ENCODE results near the gene FMN2.

Gene FMN2

DNA sequence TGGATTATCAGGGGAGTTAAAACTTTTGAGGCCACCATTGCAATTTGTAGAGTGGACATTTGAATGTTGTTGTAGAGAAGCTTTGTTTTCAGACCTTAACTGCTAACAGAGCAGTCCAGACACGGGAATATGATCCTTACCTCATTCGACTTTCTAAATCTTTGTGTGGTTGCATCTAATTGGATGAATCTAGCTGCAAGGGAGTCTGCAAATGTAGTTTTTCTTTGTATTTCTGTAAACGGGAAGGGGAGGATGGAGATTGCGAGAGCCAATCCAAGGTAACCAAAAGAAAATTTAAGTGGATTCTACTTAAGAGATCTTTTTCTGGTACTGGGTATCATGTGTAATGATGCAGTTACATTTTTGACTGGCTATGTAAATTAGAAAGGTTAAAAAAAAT is 110.2 kb downstream of the FMN2 start:
- no peak for DNase-seq

DNA sequence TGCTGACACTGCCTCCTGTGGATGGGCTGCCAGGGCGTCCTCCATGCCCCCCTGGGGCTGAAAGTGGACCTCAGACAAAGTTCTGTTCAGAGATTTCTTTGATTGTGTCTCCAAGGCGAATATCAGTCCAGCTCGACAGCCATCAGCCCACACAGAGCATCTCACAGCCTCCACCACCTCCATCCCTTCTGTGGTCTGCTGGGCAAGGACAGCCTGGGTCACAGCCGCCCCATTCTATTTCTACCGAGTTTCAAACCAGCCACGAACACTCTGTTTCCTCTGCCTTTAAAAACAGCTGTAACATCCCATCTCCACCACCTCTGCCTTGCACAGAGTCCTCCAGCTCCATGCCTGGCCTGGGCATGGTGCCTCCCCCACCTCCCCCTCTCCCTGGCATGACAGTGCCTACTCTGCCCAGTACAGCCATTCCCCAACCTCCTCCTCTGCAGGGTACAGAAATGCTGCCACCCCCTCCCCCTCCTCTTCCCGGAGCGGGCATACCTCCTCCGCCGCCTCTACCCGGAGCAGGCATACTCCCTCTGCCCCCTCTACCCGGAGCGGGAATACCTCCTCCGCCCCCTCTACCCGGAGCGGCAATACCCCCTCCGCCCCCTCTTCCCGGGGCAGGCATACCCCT is 115.5 kb downstream of the FMN2 start:
- no peak for DNase-seq

DNA sequence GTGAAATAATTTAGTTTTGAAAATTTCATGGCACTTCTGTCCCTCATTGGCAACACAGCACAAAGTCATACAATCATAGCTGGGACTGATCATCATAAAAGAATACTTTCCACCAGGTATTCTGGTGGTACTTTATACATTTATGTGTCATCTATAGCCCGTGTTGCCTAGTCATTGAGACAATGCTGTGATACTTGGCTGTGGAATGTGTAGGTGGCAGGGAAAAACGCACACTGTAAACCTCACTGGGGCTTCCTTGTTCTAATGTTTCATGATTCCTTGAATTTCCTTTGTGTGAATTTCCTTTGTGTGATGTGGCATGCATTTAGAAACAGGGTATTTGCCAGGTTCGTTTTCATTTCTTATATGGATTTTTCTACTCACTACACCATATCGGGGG is 118.3 kb downstream of the FMN2 start:
- no peak for DNase-seq

DNA sequence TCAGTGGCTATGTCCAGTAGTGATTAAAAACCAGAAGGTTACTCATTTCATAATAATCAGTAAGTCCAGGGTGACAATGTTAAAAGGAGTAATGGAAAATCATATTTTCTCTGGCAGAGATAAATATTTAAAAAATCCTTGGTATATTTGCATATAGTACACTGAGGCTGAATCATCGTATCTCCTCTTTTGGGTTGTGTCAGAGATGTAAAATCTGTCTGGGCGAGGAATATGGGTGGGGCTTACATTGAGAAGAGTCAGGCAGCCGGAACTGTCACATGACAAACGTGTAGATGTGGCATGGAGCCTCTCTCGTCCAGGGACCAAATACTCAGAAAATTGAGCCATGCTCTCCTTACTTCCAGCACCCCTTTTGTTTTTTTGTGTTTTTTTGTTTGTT is 120.9 kb downstream of the FMN2 start:
- no peak for DNase-seq

DNA sequence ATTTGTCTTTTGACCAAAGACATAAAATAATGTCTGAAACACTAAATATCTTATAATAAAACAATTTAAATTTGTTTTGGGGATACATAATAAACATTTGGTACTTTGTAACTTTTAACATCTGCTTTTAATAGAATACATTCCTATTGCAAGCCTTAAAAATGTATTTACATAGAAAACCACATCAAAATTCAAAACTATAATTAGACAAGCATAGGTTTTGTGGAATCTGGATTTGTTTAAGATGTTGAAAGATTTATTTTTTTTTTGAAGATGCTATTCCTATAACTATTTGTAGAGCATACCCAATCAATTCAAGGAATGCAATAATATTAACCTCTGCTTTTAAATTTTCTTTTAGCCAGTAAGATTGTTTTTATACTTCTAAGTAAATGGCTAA is 125.7 kb downstream of the FMN2 start:
- DNase-seq: no peak

DNA sequence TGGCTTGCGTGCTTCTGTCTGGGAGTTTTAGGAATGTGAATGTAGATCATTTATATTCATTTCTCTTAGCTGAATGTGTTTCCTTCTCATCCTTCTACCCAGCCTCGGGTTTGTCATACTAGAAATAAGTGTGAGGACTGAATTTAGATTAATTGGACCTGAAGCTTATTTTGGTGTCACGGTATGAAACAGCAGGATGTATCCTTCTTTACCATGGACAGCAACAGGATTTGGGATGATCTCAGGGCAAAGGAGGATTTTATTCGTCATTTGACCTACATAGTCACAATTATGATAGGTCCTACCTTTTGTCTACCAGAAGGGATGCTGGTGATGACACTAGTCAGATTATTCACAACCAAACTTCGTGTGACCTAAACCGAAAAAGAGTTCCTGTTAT is 127.4 kb downstream of the FMN2 start:
- no peak for DNase-seq

DNA sequence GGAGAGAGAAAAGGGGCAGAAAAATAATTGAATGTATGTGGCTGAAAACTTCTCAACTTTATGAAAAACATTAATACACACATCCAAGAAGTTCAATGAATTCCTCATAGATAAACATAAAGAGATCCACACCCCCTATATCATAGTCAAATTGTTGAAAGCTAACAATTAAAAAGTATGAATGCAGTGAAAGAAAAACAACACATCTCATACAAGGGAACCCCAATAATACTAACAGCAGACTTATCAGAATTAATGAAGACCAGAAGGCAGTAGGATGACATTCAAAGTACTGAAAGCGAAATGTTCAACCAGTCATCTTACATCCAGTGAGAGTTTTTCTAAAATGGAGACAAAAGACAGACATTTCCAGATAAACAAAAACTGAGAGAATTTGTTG is 134.4 kb downstream of the FMN2 start:
- no peak for DNase-seq

DNA sequence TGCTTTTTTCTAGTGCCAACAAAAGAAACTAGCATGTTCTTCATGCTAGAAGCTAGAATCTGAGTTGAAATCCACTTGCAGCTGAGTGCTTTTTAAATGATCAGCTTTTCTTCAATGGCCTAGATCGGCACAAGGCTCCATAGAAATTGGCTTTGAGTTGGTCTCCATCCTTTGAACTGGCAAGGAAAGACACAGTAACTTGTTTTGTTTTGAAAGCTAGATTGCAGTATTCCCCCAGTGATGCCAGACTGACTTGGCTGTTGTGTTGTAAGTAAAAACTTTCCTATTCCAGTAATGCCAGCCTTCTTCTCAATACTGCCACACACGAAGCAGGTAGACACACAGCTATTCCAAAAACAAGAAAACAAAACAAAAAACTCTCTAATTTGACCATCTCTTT is 139.1 kb downstream of the FMN2 start:
- no peak for DNase-seq

DNA sequence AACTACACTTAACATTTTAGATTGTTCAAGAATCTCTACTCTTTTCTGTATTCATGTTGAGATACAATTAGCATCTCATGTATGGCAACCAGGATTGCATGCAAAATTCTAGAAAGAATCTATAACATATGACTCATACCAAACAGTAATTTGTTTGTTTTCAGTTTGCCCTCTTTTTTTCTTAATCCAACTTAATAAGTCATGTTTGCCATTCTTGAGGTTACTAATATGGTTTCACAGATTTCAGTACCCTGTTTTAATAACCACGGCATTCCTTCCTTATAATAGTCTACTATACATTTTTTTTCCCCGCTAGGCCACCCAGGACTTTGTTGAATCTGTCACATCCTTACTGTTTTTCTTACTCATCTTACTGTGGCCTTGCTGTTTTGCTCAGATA is 140.8 kb downstream of the FMN2 start:
- no peak for DNase-seq

DNA sequence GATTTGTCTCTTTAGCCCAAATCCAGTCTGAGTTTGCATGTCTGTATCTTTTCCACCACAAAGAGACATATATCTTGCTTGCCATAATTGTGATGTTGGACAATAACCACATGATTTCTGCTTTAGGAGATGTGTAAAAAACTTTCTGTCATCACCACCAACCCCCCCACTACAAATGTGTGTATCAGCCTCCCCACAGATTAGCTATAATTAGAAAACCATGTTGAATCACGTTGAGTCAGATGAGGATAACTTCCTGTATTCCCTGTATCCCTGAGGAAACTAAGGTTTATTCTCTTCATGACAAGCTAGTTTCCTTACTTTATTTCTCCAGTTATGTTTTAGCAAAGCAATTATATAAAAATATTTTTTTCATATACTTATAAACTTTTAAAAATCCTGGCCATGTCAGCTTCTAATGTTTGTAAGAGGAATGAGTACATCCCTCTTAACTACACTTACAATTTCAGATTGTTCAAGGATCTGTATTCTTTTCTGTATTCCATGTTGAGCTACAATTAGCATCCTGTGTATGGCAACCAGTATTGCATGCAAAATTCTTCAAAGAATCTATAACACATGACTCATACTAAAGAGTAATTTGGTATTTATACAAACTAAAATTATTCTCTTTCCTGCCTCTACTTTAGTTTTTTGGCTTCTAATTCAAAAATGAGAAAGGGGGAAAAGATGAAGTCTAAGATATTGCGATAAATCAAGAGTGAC is 143.0 kb downstream of the FMN2 start:
- no peak for DNase-seq

DNA sequence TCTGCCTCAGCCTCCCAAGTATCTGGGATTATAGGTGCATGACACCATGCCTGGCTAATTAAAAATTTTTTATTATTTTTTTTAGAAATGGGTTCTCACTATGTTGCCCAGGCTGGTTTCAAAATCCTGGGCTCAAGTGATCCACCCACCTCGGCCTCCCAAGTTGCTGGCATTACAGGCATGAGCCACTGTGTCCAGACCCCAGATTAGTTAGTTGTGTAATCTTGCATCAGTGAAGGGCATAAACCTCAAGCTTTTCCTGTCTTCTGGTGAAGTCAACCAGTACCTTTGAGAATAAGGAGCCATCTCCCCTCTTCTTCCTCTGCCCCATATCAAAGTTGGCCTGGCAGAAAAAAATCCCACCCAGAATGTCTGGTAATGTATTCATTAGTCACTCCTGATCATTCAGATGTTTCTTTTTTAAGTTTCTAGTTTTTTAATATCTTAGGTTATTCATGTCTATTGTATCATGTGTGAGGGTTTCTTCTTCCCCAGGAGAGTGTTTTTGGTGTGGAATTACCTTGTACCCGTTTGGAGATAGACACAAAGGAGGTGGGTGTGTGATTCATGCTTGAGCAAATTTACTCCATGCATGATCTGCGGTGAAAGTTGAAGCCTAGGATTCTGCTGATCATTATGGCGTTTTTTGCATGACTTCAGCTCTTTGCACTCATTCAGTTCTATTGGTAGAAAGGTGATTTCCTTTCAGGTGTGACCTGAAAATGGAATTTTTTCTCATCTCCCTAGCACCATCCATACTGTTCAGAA is 144.0 kb downstream of the FMN2 start:
- DNase-seq: no peak

DNA sequence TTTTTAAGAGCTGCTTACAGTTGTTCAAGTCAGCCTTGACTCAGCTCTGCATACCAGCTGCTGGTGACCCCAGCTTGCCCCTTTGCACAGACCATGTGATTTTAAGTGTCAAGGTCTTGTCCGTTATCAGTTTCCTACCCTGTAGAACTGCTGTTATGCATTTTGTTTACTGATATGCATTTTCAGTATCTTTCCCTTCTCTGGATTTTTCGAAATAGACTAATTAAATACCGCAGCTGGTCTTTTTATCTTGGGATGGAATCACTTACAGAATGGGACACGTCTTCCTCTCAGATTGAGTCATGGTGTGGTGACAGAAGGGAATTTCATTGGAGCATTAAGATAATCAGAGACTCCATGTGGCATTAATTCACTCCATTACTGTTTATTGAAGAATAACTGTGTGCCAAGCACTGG is 145.6 kb downstream of the FMN2 start:
- no peak for DNase-seq

DNA sequence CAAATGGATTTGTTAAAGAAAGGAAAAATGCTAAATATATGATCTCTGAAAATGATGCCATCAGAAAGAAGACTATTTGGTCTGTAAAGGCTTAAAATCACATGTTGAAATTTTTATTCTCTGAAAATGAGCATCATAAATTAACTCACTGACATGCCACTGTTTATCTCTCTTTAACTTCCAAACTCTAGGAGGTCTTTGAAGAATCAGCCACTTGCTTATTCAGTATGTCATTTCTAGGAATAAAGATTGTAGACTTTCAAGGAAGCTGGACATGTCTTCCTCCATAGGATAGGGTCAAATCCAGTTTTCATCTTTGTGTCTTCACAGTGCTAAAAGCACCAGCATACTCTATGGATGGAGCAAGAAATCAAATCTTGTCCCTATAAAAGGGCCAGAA is 147.6 kb downstream of the FMN2 start:
- DNase-seq: no peak

DNA sequence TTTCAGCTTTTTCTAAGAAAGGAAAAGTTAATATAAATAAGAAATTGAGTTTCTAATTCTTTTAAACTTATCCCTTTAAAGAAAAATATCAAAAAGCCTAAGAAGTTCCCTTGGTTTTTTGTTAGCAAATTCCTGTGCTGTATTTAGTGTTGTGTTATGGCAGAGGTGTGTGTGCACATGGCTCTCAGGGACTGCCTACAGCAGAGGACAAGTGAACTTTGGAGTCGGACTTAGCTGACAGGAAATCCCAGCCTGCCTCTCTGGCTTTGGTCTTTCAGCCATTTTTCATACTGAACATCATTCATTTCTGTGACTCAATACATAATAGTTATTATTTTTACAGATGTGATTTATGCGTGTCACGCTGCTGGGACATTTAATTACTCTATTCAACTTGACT is 149.6 kb downstream of the FMN2 start:
- DNase-seq: no peak

DNA sequence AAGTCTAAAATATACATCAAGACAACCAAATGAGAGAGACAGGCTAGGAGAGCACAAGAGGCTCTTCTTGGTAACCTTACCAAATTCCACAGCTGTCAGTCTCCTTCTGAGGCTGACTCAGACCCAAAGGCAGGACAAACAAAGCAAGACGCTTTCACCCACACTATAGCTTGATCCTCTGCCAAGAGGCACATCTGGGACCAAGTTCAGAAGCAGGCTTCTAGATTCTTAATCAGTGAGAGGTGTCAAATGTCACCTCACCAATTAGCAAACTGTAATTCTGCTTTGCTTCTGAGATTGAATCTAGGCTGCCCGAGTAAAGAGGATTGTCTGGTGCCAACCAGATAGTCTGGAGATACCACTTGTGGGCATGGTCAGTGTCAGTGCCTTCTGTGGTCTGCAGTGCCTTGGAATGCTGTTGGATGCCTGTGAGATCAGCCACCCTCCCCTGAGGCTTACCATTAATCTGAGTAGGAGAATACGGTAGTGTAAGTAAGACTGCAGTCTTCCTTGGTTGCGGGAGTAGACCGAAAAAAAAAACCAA is 151.0 kb downstream of the FMN2 start:
- DNase-seq: no peak

DNA sequence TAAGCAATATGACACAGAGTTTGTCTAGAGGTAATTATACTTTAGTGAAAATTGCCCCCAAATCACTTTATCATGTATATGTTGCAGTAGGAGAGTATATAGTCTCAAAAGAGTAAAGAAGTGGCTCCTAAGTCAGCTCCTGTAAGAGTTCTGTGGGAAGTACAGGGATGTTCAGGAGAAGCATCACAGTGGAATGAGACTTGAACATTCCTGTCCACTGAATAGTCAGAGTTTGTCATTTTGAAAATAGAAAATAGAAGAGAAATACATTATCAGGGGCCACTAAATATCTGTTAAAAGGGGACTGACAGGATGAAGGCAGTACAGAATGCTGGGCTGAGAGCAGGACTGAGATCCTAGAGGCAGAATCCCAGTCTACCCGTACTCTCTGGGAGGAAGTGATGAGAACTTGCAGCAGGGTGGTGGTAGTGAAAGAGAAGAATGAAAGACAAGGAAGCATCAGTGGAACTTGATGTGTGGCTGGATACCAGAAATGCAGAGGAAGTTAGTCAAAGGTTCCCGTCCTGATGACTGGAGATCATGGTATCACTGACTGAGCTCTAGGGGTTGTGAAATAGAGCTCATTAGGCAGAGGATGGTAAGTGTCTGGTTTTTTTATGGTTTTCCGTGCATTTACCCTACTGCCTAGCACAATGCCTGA is 153.4 kb downstream of the FMN2 start:
- no peak for DNase-seq

DNA sequence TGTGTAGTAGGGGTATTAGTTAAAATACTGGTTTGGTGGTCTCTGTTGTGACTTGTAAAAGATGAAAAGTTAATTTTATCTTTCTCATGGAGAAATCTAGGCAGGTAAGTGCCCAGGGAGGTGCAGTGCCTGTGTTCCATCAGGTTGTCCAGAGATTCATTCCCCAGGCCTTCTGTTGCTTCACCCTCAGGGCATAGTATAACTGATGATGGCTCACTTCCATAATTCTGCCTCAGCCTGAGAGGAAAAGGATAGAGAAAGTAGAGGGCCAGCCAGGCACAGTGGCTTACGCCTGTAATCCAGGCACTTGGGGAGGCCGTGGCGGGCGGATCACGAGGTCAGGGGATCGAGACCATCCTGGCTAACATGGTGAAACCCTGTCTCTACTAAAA is 153.9 kb downstream of the FMN2 start:
- no peak for DNase-seq

DNA sequence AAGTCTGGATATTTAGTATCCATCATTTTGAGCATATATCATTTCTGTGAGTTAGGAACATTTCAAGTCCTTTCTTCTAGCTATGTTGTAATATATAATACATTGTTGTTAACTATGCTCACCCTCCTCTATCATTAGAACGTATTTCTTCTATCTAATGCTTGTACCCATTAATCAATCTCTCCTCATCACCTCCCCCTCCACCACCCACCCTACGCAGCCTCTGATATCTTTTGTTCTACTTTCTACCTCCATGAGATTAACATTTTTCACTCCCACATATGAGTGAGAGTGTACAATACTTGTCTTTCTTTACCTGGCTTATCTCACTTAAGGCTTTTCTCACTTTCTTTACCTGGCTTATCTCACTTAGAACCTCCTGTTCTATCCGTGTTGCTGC is 156.2 kb downstream of the FMN2 start:
- DNase-seq: no peak

DNA sequence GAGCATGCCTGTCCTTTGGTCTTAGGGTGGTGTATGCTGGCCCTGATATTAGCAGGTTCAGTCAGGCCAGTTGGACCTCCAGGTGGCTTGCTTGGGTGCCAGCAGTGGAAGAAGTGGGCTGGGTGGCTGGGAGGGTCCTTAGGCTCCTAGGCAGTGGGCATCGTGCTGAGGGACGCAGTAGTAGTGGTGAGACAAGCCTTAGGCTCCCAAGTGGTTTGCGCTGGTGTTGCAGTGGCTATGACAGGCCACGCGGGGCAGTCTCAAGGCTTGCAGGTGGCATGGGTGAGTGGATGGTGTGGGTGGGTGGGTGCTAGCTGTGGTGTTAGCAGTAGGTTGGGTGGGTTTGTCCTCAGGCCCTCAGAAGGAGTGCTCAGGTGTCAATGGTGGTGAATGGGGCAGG is 162.3 kb downstream of the FMN2 start:
- DNase-seq: no peak

DNA sequence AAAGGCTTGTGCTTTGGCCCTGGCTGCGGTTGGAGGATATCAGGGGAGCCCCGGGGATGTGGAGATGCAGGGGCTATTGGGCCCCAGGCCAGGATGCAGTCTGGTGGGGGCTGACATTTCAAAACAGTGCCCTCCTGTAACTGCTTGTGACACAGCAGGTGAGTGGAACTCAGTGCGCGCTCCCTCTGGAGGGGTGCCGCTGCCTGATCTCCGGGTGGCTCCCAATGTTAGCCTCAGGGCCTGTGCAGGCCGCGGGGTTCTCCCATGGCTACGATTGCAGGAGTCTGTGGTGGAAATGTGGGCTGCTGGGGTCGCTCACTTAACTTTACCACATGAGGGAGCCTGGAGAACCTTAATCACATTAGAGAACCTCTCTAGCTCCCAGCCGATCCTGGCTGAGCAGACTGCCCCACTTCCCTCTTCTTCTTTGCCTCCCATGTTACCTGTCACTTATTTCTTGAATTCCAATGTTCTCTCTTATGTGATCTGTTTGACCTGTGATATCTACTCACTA is 163.2 kb downstream of the FMN2 start:
- DNase-seq: no peak

DNA sequence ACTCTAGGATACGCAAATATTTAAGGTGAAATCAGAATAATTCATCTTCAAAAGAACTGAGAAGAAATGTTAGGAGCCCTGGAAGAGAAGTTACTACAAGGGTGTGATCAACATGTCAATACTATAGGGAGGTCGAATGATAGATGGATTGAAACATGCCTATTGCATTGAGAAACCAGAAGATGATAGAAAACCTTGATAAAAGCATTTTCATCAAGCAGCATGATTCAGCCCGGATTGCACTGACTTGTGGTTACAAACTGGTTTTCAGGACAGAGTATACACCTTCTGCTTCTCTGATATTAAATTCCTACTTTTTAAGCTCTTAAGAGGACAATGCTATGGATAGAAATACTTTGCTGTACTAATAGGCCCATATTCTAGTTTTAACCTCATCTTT is 164.2 kb downstream of the FMN2 start:
- DNase-seq: no peak

DNA sequence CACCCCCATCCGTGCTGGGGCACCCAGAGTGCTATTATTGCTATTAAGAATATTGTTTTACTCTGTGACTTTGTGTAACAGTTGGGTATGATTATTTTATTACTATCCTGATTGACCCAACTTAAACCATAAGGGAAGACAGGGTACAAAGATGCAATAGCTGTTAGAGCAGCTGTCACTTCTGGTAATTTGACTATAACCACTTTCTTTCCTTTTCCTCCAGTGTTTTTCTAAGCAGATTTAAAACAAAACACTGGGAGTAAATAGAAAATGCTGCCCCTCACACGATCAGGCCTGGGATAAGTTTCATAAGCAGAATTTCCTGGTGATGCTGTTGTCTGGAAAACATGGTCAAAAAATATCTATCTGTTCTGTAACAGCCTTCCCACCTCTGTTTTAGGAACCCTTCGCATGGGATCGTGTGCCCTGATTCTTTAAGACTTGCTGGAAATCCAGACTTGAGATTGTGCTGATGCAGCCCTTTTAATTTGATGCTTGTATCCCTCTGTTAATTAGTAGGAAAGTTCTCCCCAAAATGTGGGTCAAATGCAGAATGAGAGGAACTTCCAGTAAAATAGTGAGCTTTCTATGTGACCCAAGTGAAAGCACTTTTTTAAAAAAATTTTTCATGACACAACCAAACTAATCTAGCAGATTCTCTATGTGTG is 165.3 kb downstream of the FMN2 start:
- DNase-seq: no peak

DNA sequence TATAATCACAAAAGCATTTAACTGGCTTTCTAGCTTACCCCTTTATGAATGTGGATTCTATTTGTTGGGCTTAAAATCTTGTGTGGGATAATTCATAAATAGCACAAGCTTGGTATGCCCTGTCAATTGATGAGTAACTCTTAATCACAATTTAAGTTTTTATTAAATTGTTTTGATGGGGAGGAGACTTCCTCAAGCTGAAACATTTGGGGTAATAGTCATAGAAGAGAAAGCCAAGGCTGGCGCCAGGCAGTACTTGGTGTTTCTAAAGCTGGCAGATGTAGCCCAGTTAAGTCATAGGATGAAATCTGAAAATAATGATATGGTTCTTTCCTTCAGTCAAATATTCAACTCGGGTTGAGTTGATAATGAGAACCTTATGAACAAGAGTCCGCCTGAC is 167.2 kb downstream of the FMN2 start:
- DNase-seq: no peak
